RWPE2 (cell line): ENCODE measurements around the gene GPATCH8.

Source experiments
- ATAC-seq: fragments of 200-7000 bp; cut with Tn5 transposase; 3 replicates; pipeline ENCODE4 v1.9.1; 2021; ENCODE audit warnings: low read depth
- DNase-seq: peaks from one replicate; pipeline ENCODE4 v3.0.0-alpha.2; 2020; ENCODE audit warnings: low spot score
- H3K27ac ChIP-seq: fragments of 450-650 bp; 2 replicates; pipeline ENCODE4 v1.5.1; 2017; ENCODE audit warnings: mild to moderate bottlenecking; ENCODE audit not compliant: poor library complexity, severe bottlenecking
- H3K27me3 ChIP-seq: fragments of 250-450 bp; sonication (Bioruptor Pico); 2 replicates; pipeline ENCODE4 v1.5.1; 2021; ENCODE audit warnings: mild to moderate bottlenecking, moderate library complexity; ENCODE audit not compliant: insufficient read depth, poor library complexity, severe bottlenecking
- H3K36me3 ChIP-seq: fragments of 250-450 bp; sonication (Bioruptor Pico); 2 replicates; pipeline ENCODE4 v1.5.1; 2020; ENCODE audit warnings: low read depth, mild to moderate bottlenecking, moderate library complexity
- H3K4me1 ChIP-seq: fragments of 250-450 bp; sonication (Bioruptor Pico); 2 replicates; pipeline ENCODE4 v1.5.1; 2021; ENCODE audit warnings: mild to moderate bottlenecking, moderate library complexity; ENCODE audit not compliant: insufficient read depth, poor library complexity, severe bottlenecking
- H3K4me3 ChIP-seq: fragments of 250-450 bp; sonication (Bioruptor Pico); 2 replicates; pipeline ENCODE4 v1.5.1; 2021; ENCODE audit warnings: mild to moderate bottlenecking, moderate library complexity; ENCODE audit not compliant: severe bottlenecking
- H3K9me3 ChIP-seq: fragments of 250-450 bp; sonication (Bioruptor Pico); 2 replicates; pipeline ENCODE4 v1.5.1; 2021; ENCODE audit warnings: mild to moderate bottlenecking, moderate library complexity; ENCODE audit not compliant: severe bottlenecking
- TF ChIP-seq, protein P1 (sequence below): fragments of 450-650 bp; IDR thresholded peaks from one replicate; pipeline ENCODE4 v1.5.1; 2017; ENCODE audit warnings: mild to moderate bottlenecking, moderate library complexity; ENCODE audit not compliant: poor library complexity, severe bottlenecking

Gene GPATCH8

DNA sequence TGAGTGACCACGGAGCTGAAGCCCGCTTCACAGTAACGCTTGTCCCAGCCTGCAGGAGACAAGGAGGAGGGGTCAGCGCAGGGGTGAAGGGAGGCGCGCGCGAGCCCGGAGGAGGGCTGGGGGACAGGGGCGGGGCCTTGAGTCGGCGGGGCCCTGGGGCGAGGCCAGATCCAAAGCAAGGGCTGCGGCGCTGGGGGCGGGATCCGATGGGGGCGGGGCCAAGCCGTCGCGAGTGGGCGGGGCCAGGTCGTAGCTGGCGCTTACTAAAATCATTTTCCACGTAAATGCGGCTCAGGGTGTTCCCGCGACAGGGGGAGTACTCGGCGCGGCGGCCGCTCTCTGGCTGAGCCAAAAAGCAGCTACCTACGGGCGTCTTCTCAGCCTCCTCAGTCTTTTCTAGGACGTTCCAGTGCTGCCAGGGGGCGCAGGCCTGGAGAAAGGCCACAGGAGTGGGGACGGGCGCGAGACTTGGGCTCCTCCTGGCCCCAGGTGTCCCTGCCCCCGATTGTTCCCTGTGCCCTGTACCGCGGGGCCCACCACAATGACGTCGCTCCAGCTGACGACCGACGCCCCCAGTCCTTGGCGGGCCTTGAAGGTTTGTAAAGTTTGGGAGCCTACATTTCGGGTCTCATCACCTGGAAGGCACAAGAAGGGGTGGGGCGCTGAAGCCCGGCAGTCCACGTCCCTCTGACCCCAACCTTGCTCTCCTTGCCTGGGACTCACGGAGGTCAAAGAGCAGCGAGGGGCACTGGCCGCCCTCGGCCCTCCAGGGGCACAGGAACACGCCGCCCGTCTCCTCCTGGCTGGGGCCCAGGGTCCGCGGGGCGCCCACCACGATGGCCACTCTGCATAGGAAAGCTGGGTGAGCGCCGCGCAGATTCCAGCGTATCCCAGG, 117.7 kb downstream of the GPATCH8 start:
- Histone ChIP-seq H3K27ac (no peak overlapping the region), H3K9me3 (no peaks in the 10 kb centered on the region), H3K4me1 (peaks cover 3% of the 10 kb centered on the region), H3K27me3 (no peaks in the 10 kb centered on the region), H3K36me3 (no peaks in the 10 kb centered on the region), H3K4me3 (peak overlapping the region; percentile 46)
- ATAC-seq = peak; percentile 82
- TF ChIP-seq, protein P1, sequence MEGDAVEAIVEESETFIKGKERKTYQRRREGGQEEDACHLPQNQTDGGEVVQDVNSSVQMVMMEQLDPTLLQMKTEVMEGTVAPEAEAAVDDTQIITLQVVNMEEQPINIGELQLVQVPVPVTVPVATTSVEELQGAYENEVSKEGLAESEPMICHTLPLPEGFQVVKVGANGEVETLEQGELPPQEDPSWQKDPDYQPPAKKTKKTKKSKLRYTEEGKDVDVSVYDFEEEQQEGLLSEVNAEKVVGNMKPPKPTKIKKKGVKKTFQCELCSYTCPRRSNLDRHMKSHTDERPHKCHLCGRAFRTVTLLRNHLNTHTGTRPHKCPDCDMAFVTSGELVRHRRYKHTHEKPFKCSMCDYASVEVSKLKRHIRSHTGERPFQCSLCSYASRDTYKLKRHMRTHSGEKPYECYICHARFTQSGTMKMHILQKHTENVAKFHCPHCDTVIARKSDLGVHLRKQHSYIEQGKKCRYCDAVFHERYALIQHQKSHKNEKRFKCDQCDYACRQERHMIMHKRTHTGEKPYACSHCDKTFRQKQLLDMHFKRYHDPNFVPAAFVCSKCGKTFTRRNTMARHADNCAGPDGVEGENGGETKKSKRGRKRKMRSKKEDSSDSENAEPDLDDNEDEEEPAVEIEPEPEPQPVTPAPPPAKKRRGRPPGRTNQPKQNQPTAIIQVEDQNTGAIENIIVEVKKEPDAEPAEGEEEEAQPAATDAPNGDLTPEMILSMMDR = peak; percentile 16
- DNase-seq = no peak

DNA sequence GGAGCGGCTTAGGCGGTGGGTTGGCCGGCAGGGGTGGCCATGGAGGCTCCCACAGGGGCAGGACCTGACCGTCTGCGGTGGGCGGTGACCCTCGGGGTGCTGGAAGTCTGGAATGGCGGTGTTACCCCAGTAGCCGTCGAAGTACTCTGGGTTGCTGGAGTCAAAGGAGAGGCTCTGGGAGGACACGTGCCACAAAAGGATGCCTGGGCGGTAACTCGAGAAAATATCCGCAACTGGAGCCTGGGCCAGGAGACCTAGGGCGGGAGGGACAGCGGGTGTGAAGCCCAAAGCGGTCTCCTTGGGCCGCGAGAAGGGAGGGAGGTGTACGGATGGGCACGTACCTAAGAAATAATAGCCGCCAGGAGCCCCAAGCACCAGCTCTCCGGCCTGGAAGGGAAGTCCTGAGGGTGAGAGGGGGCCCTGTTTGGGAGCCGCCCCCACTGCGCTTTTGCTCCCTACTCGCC, 118.4 kb downstream of the GPATCH8 start:
- ATAC-seq (no peak; the same call in 1 of the 3 replicates), DNase-seq (no peak)
- Histone ChIP-seq H3K27me3 (no peaks in the 10 kb centered on the region), H3K9me3 (no peaks in the 10 kb centered on the region), H3K27ac (no peak overlapping the region), H3K4me1 (peaks cover 3% of the 10 kb centered on the region), H3K4me3 (peak overlapping the region; percentile 46), H3K36me3 (no peaks in the 10 kb centered on the region)
- TF ChIP-seq, protein P1 = no peak

GRCh38 chr17:44384281-44384822, 118.9 kb downstream of the GPATCH8 start:
- H3K36me3 ChIP-seq = no peaks in the 10 kb centered on the region
- no peaks in the 10 kb centered on the region for H3K9me3 ChIP-seq
- H3K27me3 ChIP-seq = no peaks in the 10 kb centered on the region
- H3K4me1 ChIP-seq = peaks cover 3% of the 10 kb centered on the region
- TF ChIP-seq, protein P1 = no peak
- H3K4me3 ChIP-seq = no peak overlapping the region
- DNase-seq (no peak), ATAC-seq (no peak)
- no peak overlapping the region for H3K27ac ChIP-seq

DNA sequence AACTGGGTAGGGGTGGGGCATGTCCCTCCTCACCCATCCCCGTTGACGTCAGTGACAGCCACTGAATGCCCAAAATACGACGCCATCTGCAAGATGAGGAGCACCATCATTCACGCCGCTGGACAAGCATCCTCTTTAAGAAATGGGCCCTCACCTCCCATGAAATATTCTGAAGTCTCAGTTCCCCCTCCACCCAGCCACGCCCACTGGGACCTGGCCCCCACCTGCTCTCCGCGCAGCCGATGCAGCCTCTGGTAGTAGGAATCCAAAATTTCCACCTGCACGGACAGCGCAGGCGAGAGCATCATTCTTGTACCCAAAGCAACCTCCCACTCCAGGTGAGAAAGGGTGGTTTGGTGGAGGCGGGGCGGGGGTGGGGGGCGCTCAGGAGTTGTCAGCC, 119.3 kb downstream of the GPATCH8 start:
- H3K36me3 ChIP-seq = no peaks in the 10 kb centered on the region
- no peak for DNase-seq
- H3K4me1 ChIP-seq = peaks cover 3% of the 10 kb centered on the region
- H3K9me3 ChIP-seq = no peaks in the 10 kb centered on the region
- no peaks in the 10 kb centered on the region for H3K27me3 ChIP-seq
- no peak for ATAC-seq
- no peak overlapping the region for H3K4me3 ChIP-seq
- TF ChIP-seq, protein P1 = no peak
- no peak overlapping the region for H3K27ac ChIP-seq
